PC-9 (cell line): ENCODE data around the gene CDC42EP3. TPM values are rescaled to one million over a fixed set of nuclear protein-coding genes. Genes with fewer than 3 reads are reported as not detected.
A peak's percentile ranks its signal among the peaks of the same experiment; 100 is the strongest.

Experiments
- BruUV-seq: library from RNA; stranded (reverse); fragments of 400-500 nt; replicated peaks from 2 replicates; lab custom pipeline; 2021; lab: Mats Ljungman, UMichigan
- CTCF ChIA-PET: fragments of 300-600 bp; sonication (Branson Sonifier 250); formaldehyde crosslinking; loops from one replicate; lab custom pipeline; 2022; ENCODE audit warnings: antibody characterized with exemption; lab: Charles Lee
- POLR2A ChIA-PET: fragments of 300-600 bp; sonication (Branson Sonifier 250); formaldehyde crosslinking; loops from one replicate; lab custom pipeline; 2022; ENCODE audit warnings: antibody characterized with exemption; ENCODE audit not compliant: unreplicated experiment; lab: Charles Lee
- DNase-seq, 2 experiments: peaks; one replicate each; pipeline versions ENCODE4 v3.0.0 to v3.0.0-alpha.2; 2015 to 2022; ENCODE audit warnings: mixed read lengths in 1 of 2
- H2AFZ ChIP-seq: fragments of 200-600 bp; sonication (generic); 2 replicates; pipeline ENCODE4 v1.8.1; 2017; ENCODE audit warnings: antibody characterized with exemption
- H3F3A ChIP-seq: fragments of 200-600 bp; sonication (generic); 2 replicates; pipeline ENCODE4 v1.8.1; 2017; ENCODE audit warnings: antibody characterized with exemption, mild to moderate bottlenecking, low read depth; ENCODE audit not compliant: insufficient read depth
- H3K27ac ChIP-seq: fragments of 200-600 bp; sonication (generic); 2 replicates; pipeline ENCODE4 v1.6.1; 2016; ENCODE audit warnings: mixed run types
- H3K27me3 ChIP-seq: fragments of 200-600 bp; sonication (generic); 2 replicates; pipeline ENCODE4 v1.6.1; 2016; ENCODE audit warnings: low read depth, mixed run types; ENCODE audit not compliant: insufficient read depth
- H3K36me3 ChIP-seq: fragments of 200-600 bp; sonication (generic); 2 replicates; pipeline ENCODE4 v1.6.1; 2016; ENCODE audit warnings: low read depth, mixed run types
- H3K4me1 ChIP-seq: fragments of 200-600 bp; sonication (generic); replicated peaks from 2 replicates; pipeline ENCODE4 v1.6.1; 2016; ENCODE audit warnings: mixed run types; ENCODE audit not compliant: insufficient read depth
- H3K4me2 ChIP-seq: fragments of 200-600 bp; sonication (generic); 2 replicates; pipeline ENCODE4 v1.6.1; 2017; ENCODE audit warnings: mixed run types
- H3K4me3 ChIP-seq: fragments of 200-600 bp; sonication (generic); 2 replicates; pipeline ENCODE4 v1.6.1; 2016; ENCODE audit warnings: mixed run types
- H3K79me2 ChIP-seq: fragments of 200-600 bp; sonication (generic); 2 replicates; pipeline ENCODE4 v1.6.1; 2017; ENCODE audit warnings: low read depth, mixed run types
- H3K9me2 ChIP-seq: fragments of 200-600 bp; sonication (generic); 2 replicates; pipeline ENCODE4 v1.8.1; 2017; ENCODE audit warnings: mild to moderate bottlenecking; ENCODE audit not compliant: insufficient read depth
- H3K9me3 ChIP-seq: fragments of 200-600 bp; sonication (generic); 2 replicates; pipeline ENCODE4 v1.8.1; 2016; ENCODE audit warnings: low read depth; ENCODE audit not compliant: insufficient read depth
- H4K20me1 ChIP-seq: fragments of 200-600 bp; sonication (generic); 2 replicates; pipeline ENCODE4 v1.8.1; 2017; ENCODE audit not compliant: insufficient read depth
- CTCF ChIP-seq: fragments of 200-600 bp; sonication (generic); conservative IDR thresholded peaks from 2 replicates; pipeline ENCODE4 v1.6.1; 2017; ENCODE audit warnings: mixed run types, antibody characterized with exemption, mild to moderate bottlenecking, moderate library complexity
- EZH2 ChIP-seq: fragments of 200-600 bp; sonication (generic); IDR thresholded peaks from 2 replicates; pipeline ENCODE4 v1.8.0; 2017; ENCODE audit warnings: antibody characterized with exemption, low read depth
- intact Hi-C: fragments of 100-400 bp; cut with micrococcal nuclease; formaldehyde crosslinking; loops from one replicate; pipeline ENCODE4 v1.10.0; 2022; ENCODE audit not compliant: unreplicated experiment
- total RNA-seq: library from RNA; stranded (reverse); gene quantifications from 2 replicates; pipeline ENCODE4 v1.2.3, GENCODE V29; 2021

CDC42EP3 gene
- total RNA-seq, 1 experiment from 2014 or later: 54.1 TPM

GRCh38 chr2:37711308-37711731 lies 39.9 kb upstream of the CDC42EP3 start:
- peak overlapping the region; percentile 48 for H3K4me2 ChIP-seq
- H3K4me3 ChIP-seq: no peak overlapping the region

GRCh38 chr2:37709111-37709510 lies 37.7 kb upstream of the CDC42EP3 start:
- intact Hi-C loops: no loop called here
- H2AFZ ChIP-seq: no peak overlapping the region
- peaks cover 8% of the 10 kb centered on the region; the same call in 1 of the 2 replicates for H3K9me3 ChIP-seq
- H3K4me3 ChIP-seq: no peak overlapping the region
- H3K4me2 ChIP-seq: no peak overlapping the region
- no peaks in the 10 kb centered on the region for H3K27me3 ChIP-seq
- no peak for DNase-seq
- TF ChIP-seq EZH2 (no peak), CTCF (no peak)
- POLR2A ChIA-PET: no interaction called here
- no peak overlapping the region for H3K27ac ChIP-seq
- peaks cover 9% of the 10 kb centered on the region; the same call in 1 of the 2 replicates for H3F3A ChIP-seq
- CTCF ChIA-PET: no interaction called here
- H3K79me2 ChIP-seq: no peaks in the 10 kb centered on the region
- no peaks in the 10 kb centered on the region for H4K20me1 ChIP-seq
- peaks cover 42% of the 10 kb centered on the region for H3K4me1 ChIP-seq
- H3K36me3 ChIP-seq: no peaks in the 10 kb centered on the region
- BruUV-seq: no TSS peak
- H3K9me2 ChIP-seq: no peaks in the 10 kb centered on the region

More at GRCh38 chr2:37711308-37711731, 39.9 kb upstream of the CDC42EP3 start:
- Histone ChIP-seq H3K27ac (peak overlapping the region; percentile 66), H3K9me3 (peaks cover 17% of the 10 kb centered on the region; the same call in 1 of the 2 replicates), H2AFZ (no peak overlapping the region), H3K79me2 (no peaks in the 10 kb centered on the region), H4K20me1 (no peaks in the 10 kb centered on the region), H3K4me1 (peaks cover 42% of the 10 kb centered on the region), H3F3A (peaks cover 9% of the 10 kb centered on the region; the same call in 1 of the 2 replicates), H3K9me2 (no peaks in the 10 kb centered on the region), H3K27me3 (no peaks in the 10 kb centered on the region), H3K36me3 (no peaks in the 10 kb centered on the region)
- ChIA-PET POLR2A (interaction anchor here (0.6 to 0.9 kb wide), 5 partner anchors 8 to 1036 kb away, joined by 3 to 5 read pairs (median 3); no protein-coding TSS in a partner anchor), CTCF (no interaction called here)
- intact Hi-C loops: loop anchor here (1.0 to 5.0 kb wide), 5 partner anchors 39 to 121 kb away; no protein-coding TSS in a partner anchor
- peak; percentile 80 to 95 for DNase-seq
- TF ChIP-seq EZH2 (no peak), CTCF (no peak)
- BruUV-seq: no TSS peak

GRCh38 chr2:37708146-37708545 lies 36.7 kb upstream of the CDC42EP3 start:
- intact Hi-C loops: no loop called here
- CTCF ChIA-PET: no interaction called here
- H3K79me2 ChIP-seq: no peaks in the 10 kb centered on the region
- TF ChIP-seq CTCF (no peak), EZH2 (no peak)
- no peak overlapping the region for H2AFZ ChIP-seq
- no peak for DNase-seq
- H3K4me2 ChIP-seq: no peak overlapping the region
- no peaks in the 10 kb centered on the region for H3K27me3 ChIP-seq
- H3F3A ChIP-seq: peaks cover 9% of the 10 kb centered on the region; the same call in 1 of the 2 replicates
- no peak overlapping the region for H3K27ac ChIP-seq
- POLR2A ChIA-PET: no interaction called here
- no TSS peak for BruUV-seq
- no peaks in the 10 kb centered on the region for H3K36me3 ChIP-seq
- H4K20me1 ChIP-seq: no peaks in the 10 kb centered on the region
- H3K4me1 ChIP-seq: peaks cover 34% of the 10 kb centered on the region
- no peaks in the 10 kb centered on the region for H3K9me3 ChIP-seq
- no peaks in the 10 kb centered on the region for H3K9me2 ChIP-seq
- H3K4me3 ChIP-seq: no peak overlapping the region
